Measurements from ENCODE around the gene ZDHHC11B.

The ZDHHC11B gene

GRCh38 chr5:671459-672328, 112.8 kb downstream of the ZDHHC11B start:
- peak; percentile 79 to 81 for DNase-seq

DNA sequence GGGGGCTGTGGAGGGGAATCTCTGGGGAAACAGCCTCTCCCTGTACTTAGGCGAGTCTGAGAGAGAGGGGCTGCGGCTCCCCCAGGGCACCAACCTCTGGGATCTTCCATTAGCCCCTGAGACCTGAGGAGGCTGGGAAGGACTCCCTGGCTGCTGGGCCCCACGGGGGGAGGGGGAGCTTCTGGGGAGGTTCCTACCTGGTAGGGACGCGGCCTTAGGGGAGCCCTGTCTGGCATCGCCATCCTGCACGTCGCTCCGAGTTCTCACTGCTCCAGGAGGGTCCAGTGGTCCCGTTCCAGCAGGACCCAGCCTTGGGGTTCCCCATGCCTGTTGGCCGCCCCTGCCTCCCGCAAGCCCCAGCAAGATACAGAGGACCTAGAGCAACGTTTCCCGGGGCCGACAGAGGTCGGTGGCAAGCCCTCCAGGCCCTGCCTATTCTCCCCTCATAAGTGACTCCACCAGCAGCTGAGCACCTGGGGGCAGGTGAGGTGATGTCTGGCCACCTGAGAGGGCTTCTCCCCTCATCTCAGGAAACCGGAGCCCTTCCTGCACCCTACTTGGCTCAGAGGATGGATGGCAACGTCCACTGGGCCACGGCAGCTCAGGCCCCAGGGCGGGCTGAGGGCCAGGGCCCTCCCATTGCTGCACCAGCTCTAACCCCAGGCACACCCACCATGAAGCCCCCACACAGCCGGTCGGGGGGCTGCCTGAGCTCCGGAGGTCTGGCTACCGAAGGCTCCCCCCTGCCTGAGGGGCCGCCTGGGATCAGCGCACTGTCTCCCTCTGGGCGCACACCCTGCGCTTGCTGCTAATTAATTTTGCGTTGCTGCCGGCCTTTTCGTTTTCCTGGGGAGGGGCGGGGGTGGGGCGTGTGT, 113.9 kb downstream of the ZDHHC11B start:
- DNase-seq = no peak

GRCh38 chr5:669842-670395, 114.6 kb downstream of the ZDHHC11B start:
- no peak for DNase-seq

DNA sequence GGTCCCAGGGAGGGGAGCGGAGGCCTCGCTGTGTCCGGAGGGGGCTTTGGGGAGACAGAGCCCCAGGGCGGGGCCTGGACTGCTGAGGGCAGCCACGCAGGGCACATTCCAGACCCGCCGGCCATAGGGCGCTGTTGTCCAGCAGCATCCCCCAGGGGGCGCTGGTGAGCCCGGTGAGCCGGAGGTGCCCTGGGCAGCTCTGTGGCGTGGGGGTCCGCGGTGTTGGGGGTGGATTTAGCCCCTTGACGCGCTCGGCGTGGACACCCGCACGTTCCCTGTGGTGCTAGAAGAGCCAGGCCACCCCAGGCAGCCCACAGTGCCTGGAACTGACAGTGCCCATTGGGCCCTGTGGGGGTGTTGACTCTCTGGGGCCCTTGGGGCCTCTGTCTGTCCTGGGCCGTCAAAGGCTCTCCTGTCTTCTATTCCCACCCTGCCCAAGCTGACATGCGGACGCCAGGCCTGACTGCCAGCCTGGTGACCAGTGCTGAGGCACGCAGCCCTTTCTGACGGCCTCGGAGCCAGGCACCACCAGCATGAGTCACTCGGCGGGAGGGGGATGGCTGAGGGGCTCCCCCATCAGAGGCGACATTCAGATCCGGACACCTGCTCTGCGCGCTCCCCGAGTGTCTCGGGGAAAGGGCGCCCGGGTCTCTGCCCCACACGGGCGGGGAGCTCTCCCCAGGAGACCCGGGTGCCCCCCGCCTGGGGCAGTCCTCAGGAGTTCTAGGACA, 115.3 kb downstream of the ZDHHC11B start:
- peak; percentile 66 to 71 for DNase-seq

DNA sequence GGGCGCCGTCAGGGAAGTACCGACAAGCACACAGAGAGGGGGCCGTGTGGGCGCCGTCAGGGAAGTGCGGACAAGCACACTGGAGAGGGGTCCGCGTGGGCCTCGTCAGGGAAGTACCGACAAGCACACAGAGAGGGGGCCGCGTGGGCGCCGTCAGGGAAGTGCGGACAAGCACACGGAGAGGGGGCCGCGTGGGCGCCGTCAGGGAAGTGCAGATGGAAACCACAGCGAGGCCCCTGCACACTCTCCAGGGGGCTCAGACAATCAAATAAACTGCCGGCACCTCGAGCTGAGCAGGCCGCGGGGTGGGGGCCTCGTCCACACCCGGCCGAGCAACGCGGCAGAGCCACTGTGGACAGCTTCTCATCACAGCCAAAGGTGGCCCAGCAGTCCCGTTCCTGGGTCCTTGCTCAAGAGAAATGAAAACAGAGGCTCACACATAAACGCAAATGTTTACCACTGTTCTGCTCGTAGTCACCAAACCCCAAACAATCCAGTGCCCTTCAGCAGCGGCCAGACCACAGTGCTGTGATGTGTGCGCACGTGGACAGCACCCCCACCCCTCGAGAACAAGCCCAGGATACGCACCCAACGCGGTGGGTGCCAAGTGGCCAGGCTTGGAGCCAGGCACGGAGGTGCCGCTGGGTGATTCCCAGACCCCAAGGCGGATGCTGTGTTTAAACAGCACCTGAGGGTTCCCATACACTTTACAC, 116.1 kb downstream of the ZDHHC11B start:
- DNase-seq = no peak

DNA sequence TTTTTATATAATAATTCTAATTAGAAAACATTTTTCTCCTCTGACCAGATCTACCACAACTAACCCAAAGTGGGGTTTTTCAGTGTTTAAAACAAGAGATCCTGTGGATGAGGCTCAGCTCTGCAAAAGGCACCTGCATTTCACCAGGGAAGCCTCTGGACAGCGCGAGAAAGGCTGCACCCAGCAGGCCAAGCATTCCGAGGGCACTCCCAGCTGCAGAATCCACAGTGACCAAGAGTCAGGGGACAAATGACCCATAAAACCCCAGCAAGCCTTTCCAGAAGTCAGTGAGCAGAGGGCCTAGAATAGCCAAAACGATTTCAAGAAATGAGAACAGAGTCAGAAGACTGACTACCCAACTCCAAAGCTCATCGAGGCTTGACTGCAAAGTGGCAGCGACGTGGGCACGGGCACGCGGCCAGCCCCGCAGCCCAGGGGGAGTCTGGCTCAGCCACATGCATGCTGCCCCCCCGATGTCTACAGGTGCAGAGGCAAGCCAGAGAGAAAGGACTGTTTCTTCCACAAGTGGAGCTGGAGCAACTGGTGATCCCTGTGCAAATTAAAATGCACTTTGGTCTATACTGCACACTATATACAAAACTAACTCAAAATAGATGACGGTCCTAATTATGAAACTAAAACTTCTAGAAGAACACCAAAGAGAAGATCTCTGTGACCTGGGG, 117.6 kb downstream of the ZDHHC11B start:
- DNase-seq = no peak

DNA sequence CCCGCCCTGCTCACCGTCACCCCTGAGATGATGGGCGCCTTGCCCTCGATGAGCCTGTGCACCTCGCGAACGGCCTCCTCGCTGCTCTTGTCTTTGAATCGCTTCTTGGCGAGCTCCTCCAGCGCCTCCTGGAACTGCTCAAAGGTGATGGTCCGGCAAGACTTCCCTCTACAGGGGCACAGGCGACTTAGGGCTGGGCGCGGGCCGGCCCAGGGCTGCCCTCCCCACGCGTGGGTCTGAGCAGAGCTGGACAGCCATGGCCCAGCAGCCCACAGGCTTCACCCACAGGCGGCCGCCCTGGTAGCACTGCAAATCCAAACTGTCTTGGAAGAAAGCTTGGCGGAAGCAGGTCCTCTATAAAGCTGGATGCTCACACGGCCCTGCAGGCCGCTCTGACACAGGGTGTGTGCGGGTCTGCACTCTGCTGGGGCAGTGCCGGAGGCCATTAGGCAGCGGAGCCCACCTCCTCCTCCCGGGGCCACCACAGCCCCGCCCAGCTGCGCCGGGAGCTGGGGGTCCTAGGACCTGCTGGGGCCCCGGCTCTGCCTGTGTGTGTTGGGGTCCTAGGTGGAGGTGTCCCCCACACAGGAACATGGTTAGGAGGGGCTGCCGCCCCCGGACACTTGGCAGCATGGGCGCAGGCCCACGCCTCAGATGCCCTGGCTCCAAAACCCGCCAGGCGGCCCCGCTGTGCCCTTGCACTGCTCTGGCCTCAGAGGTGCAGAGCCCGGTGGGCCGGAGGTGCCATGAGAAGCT, 118.4 kb downstream of the ZDHHC11B start:
- no peak for DNase-seq

- no peak for DNase-seq
These were observed 119.0 kb downstream of the ZDHHC11B start for GRCh38 chr5:665541-665955.

DNA sequence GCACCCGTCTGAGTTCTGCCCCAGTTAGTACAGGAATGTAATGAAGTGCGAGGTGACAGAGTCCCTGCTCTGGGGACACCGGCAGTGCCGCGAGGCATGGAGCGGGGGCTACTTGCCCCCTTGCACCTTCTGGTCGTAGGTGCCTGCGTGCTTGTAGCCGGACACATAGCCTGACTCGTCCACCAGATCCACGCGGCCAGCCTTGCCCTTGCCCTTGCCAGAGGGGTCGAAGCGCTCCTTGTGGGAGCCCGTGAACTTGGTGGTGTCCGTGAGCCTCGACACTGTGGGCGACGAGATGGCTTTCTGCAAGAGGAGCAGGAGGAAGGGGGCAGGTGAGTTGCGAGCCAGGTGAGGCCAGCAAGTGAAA, 119.6 kb downstream of the ZDHHC11B start:
- DNase-seq = no peak

DNA sequence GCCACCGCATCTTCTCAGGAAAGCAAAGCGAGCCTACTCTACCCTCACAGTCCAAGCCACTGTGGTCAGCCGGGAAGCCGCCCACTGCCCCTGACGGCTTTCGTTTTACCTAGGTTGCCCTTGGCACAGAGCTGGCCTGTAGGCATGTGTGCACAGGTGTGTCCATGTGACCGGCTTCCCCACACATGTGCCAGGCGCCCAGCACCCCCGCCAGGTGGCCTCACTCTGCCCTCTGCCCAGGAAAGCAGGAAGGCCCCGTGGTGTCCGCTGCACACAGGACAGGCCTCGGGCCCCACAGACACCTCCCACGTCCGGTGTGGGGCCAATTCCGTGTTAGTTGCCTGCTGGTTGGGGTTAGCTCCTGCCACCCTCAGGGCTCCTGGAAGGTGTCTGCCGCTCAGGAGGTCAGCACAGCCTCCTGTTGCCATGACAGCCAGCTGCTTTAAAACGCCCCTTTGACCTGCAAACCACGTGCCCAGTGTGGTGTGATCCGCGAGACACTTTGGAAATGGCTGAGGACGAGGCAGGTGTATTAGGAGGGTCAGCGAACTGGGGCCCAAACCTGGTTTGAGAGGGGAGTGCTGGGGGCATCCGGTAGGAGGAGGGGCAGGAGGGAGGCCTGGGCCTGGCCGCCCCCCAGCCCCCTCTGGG, 120.1 kb downstream of the ZDHHC11B start:
- no peak for DNase-seq

DNA sequence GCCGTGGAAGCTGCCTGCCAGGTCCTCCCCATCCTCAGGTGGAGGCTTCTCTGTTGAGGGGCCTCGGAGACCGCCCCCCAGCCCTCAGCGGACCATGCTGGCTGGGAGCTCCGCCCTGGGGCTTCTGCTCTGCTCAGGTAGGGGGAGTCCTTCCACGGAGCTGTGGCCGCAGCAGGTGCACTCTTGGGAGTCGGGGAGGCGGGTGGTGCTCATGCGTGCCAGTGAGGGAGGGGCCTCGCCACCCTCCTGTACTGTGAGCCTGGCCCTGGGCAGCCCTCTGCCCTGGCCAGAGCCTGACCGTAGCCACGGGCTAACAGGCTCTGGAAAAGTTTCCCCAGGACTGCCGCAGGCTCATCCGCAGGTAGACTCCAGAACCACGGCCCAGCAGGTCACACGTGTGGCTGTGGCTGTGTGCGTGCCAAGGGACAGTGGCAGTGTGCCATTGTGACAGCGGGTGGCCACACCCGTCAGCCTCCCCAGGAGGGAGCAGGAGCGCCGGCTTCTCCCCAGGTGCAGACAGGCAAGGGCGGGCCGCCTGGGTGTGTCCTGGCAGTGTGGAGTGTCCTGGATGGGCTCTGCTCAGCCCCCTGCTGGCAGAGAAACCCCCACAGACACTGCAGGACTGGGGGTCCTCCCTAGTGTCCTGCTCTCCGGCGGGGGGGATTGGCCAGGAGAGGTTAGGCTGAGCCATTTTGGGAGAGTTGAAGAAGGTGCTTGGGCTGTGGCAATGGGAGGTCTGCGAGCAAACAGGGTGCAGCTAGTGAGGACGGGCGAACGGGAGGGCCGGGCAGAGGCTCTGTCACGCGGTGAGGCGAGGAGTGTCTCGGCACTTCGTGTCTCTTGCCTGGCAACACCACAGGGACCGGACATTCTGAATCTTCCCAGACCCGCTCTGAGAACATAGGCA, 120.8 kb downstream of the ZDHHC11B start:
- no peak for DNase-seq

DNA sequence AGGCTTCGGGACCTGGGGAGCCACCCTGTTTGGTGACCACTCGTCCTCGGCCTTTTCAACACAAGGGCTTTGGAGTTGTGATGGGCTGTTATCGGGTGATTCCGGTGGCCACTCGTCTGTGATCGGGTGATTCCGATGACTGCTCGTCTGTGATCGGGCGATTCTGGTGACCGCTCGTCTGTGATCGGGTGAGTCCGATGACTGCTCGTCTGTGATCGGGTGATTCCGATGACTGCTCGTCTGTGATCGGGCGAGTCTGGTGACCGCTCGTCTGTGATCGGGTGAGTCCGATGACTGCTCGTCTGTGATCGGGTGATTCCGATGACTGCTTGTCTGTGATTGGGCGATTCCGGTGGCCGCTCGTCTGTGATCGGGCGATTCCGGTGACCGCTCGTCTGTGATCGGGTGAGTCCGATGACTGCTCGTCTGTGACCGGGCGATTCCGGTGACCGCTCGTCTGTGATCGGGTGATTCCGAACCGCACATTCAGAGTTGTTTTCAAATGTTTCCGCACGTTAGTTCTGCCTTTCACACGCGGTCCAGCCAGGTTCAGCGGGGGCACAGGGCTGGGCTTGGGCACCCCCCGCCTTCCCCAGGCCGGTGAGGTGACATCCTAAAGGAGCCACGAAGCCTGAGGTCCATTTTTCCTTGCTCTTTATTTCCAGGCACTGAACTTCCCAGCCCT, 121.6 kb downstream of the ZDHHC11B start:
- DNase-seq = no peak

- no peak for DNase-seq
These were observed 122.4 kb downstream of the ZDHHC11B start for GRCh38 chr5:661891-662750.

GRCh38 chr5:660491-661030, 124.0 kb downstream of the ZDHHC11B start:
- DNase-seq = no peak
